Esophagus muscularis mucosa (tissue), 4 donors: Measurements from ENCODE around the gene PAGE2B. TPM values are rescaled to one million over a fixed set of nuclear protein-coding genes. Genes with fewer than 3 reads are reported as not detected.

Experiments
- DNase-seq: peaks from one replicate; pipeline ENCODE4 v3.0.0-alpha.2; 2017; ENCODE audit errors: extremely low spot score
- H3K27ac ChIP-seq, 4 donors: fragments of 200-600 bp; sonication (generic); replicated peaks in 1 of 4; 1 replicate in 3 of 4; 2 replicates in 1 of 4; pipeline ENCODE4 v1.5.1; 2016 to 2019; ENCODE audit warnings: mild to moderate bottlenecking in 1 of 4
- H3K27me3 ChIP-seq, 4 donors: fragments of 200-600 bp; sonication (generic); one replicate each; pipeline versions ENCODE4 v1.5.1 to v1.6.0; 2016 to 2019
- H3K36me3 ChIP-seq, 4 donors: fragments of 200-600 bp; sonication (generic); one replicate each; pipeline ENCODE4 v1.5.1; 2016 to 2019
- H3K4me1 ChIP-seq, 4 donors: fragments of 200-600 bp; sonication (generic); one replicate each; pipeline ENCODE4 v1.5.1; 2016 to 2019
- H3K4me3 ChIP-seq, 4 donors: fragments of 200-600 bp; sonication (generic); 1 replicate in 2 of 4; 2 replicates in 2 of 4; pipeline ENCODE4 v1.5.1; 2016 to 2019; ENCODE audit warnings: mild to moderate bottlenecking in 4 of 4, moderate library complexity in 1 of 4
- H3K9me3 ChIP-seq, 4 donors: fragments of 200-600 bp; sonication (generic); 1 replicate in 3 of 4; 2 replicates in 1 of 4; pipeline ENCODE4 v1.5.1; 2016 to 2019
- EP300 ChIP-seq: sonication (generic); formaldehyde crosslinking; IDR thresholded peaks from one replicate; pipeline ENCODE4 v1.6.1; 2017; ENCODE audit warnings: antibody characterized with exemption
- POLR2A ChIP-seq: fragments of 450-650 bp; IDR thresholded peaks from one replicate; pipeline ENCODE4 v1.6.1; 2017; ENCODE audit warnings: antibody characterized with exemption, moderate library complexity, mild to moderate bottlenecking, low read depth
- POLR2AphosphoS5 ChIP-seq, 2 donors: sonication (generic); formaldehyde crosslinking; IDR thresholded peaks; one replicate each; pipeline ENCODE4 v1.6.1; 2017; ENCODE audit warnings: antibody characterized with exemption in 2 of 2
- WGBS: methylation state at CpG from one replicate; pipeline ENCODE4 v1.1.5; 2018; 5-methylcytosine and 5-hydroxymethylcytosine counted together
- intact Hi-C: fragments of 100-400 bp; cut with DNase I; formaldehyde crosslinking; loops from one replicate; pipeline ENCODE4 v1.15.1; 2023
- total RNA-seq, 4 donors: library from RNA; depleted of rRNA; stranded (reverse); fragments of >200 nt; gene quantifications; one replicate each; pipeline versions ENCODE4 v1.1.0 to v1.2.1, GENCODE V29; 2016
- TF ChIP-seq, protein P1 (sequence below), 3 experiments: fragments of 200-600 bp in 2 of 3; fragments of 450-650 bp in 1 of 3; sonication (generic) in 2 of 3; IDR thresholded peaks; one replicate each; pipeline ENCODE4 v1.5.1; 2017 to 2019; ENCODE audit warnings: antibody characterized with exemption in 3 of 3, mild to moderate bottlenecking in 2 of 3, moderate library complexity in 1 of 3

The PAGE2B gene
- total RNA-seq, 4 donors from 2014 or later = not detected

- 84% methylated on average over 3 of the region's 3 CpGs for WGBS
- Histone ChIP-seq H3K27ac (no peak overlapping the region), H3K9me3 (no peaks in the 10 kb centered on the region), H3K4me1 (no peaks in the 10 kb centered on the region), H3K4me3 (no peak overlapping the region), H3K36me3 (no peaks in the 10 kb centered on the region), H3K27me3 (peaks cover 0 to 4% (median 0%) of the 10 kb centered on the region in 4 donors)
- no peak for DNase-seq
- intact Hi-C loops = no loop called here
- TF ChIP-seq POLR2AphosphoS5 (IDR thresholded peaks at IDR 0.05) = no peak
- TF ChIP-seq, protein P1, sequence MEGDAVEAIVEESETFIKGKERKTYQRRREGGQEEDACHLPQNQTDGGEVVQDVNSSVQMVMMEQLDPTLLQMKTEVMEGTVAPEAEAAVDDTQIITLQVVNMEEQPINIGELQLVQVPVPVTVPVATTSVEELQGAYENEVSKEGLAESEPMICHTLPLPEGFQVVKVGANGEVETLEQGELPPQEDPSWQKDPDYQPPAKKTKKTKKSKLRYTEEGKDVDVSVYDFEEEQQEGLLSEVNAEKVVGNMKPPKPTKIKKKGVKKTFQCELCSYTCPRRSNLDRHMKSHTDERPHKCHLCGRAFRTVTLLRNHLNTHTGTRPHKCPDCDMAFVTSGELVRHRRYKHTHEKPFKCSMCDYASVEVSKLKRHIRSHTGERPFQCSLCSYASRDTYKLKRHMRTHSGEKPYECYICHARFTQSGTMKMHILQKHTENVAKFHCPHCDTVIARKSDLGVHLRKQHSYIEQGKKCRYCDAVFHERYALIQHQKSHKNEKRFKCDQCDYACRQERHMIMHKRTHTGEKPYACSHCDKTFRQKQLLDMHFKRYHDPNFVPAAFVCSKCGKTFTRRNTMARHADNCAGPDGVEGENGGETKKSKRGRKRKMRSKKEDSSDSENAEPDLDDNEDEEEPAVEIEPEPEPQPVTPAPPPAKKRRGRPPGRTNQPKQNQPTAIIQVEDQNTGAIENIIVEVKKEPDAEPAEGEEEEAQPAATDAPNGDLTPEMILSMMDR (IDR thresholded peaks at IDR 0.05) = no peak
Observed at GRCh38 chrX:55118574-55118973, 43.7 kb downstream of the PAGE2B start.

DNA sequence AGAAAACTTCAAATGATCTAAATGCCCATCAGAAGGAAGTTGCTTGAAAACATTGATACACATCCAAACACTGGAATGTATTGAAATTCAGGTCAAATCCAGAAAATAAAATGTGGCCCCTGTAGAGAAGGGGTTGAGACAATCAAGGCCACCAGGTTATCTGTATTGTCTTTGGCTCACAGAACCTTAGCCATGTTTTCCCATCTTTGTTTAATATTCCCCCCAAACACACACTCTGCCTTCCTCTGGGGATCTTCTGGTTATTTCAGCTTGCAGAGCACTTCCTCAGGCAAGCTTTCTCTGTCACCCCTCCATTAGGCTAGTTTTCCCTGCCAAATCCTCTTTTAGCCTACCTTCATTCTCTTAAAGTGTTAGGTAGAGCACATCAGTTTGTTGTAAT, 44.4 kb downstream of the PAGE2B start:
- Histone ChIP-seq H3K27me3 (peaks cover 0 to 4% (median 0%) of the 10 kb centered on the region in 4 donors), H3K4me3 (no peak overlapping the region), H3K36me3 (no peaks in the 10 kb centered on the region), H3K4me1 (no peaks in the 10 kb centered on the region), H3K27ac (no peak overlapping the region), H3K9me3 (no peaks in the 10 kb centered on the region)
- TF ChIP-seq, protein P1 (IDR thresholded peaks at IDR 0.05) = no peak
- no peak for TF ChIP-seq POLR2A
- no peak for TF ChIP-seq EP300
- TF ChIP-seq POLR2AphosphoS5 (IDR thresholded peaks at IDR 0.05) = no peak
- DNase-seq = no peak
- intact Hi-C loops = no loop called here

GRCh38 chrX:55119712-55120111, 44.9 kb downstream of the PAGE2B start:
- intact Hi-C loops = no loop called here
- DNase-seq = no peak
- H3K9me3 ChIP-seq = no peaks in the 10 kb centered on the region
- TF ChIP-seq EP300 (no peak), POLR2A (no peak), POLR2AphosphoS5 (IDR thresholded peaks at IDR 0.05) (no peak)
- TF ChIP-seq, protein P1 (IDR thresholded peaks at IDR 0.05) = no peak
- H3K4me3 ChIP-seq = no peak overlapping the region
- peaks cover 0 to 4% (median 0%) of the 10 kb centered on the region in 4 donors for H3K27me3 ChIP-seq
- no peaks in the 10 kb centered on the region for H3K4me1 ChIP-seq
- 35% methylated on average over 1 of the region's 1 CpG for WGBS
- no peaks in the 10 kb centered on the region for H3K36me3 ChIP-seq
- no peak overlapping the region for H3K27ac ChIP-seq

GRCh38 chrX:55120761-55121358, 46.0 kb downstream of the PAGE2B start:
- intact Hi-C loops = no loop called here
- TF ChIP-seq POLR2AphosphoS5 (IDR thresholded peaks at IDR 0.05) (no peak), EP300 (no peak), POLR2A (no peak)
- TF ChIP-seq, protein P1 (IDR thresholded peaks at IDR 0.05) = no peak
- no peaks in the 10 kb centered on the region for H3K9me3 ChIP-seq
- H3K4me1 ChIP-seq = no peaks in the 10 kb centered on the region
- 43% methylated on average over 2 of the region's 2 CpGs for WGBS
- peaks cover 0 to 4% (median 0%) of the 10 kb centered on the region in 4 donors for H3K27me3 ChIP-seq
- no peaks in the 10 kb centered on the region for H3K36me3 ChIP-seq
- H3K4me3 ChIP-seq = no peak overlapping the region
- no peak overlapping the region for H3K27ac ChIP-seq
- DNase-seq = no peak

- no peak overlapping the region for H3K27ac ChIP-seq
- H3K9me3 ChIP-seq = no peaks in the 10 kb centered on the region
- no peak overlapping the region for H3K4me3 ChIP-seq
- H3K27me3 ChIP-seq = peaks cover 0 to 4% (median 0%) of the 10 kb centered on the region in 4 donors
- no peaks in the 10 kb centered on the region for H3K36me3 ChIP-seq
- no peaks in the 10 kb centered on the region for H3K4me1 ChIP-seq
- TF ChIP-seq, protein P1 (IDR thresholded peaks at IDR 0.05) = no peak
- TF ChIP-seq POLR2A (no peak), EP300 (no peak), POLR2AphosphoS5 (IDR thresholded peaks at IDR 0.05) (no peak)
- no peak for DNase-seq
- 79% methylated on average over 7 of the region's 7 CpGs for WGBS
- intact Hi-C loops = no loop called here
Observed at GRCh38 chrX:55123900-55124299, 49.1 kb downstream of the PAGE2B start.
